K562 (cell line): ENCODE results near the gene NLRC3. TPM values are rescaled to one million over a fixed set of nuclear protein-coding genes. Genes with fewer than 3 reads are reported as not detected.

Experiments
- ADNP ChIP-seq: fragments of 200-800 bp; sonication (Bioruptor generic); IDR thresholded peaks from 2 replicates; pipeline ENCODE4 v1.6.1; 2016; ENCODE audit warnings: missing genetic modification characterization, missing compliant biosample characterization
- ARID3B ChIP-seq: fragments of 250-450 bp; sonication (Bioruptor Pico); IDR thresholded peaks from 2 replicates; pipeline ENCODE4 v1.4.0; 2020; ENCODE audit warnings: borderline replicate concordance
- COPS2 ChIP-seq: fragments of 450-650 bp; conservative IDR thresholded peaks from 2 replicates; pipeline ENCODE4 v1.6.1; 2016; ENCODE audit warnings: mild to moderate bottlenecking, moderate library complexity
- DACH1 ChIP-seq: fragments of 450-650 bp; IDR thresholded peaks from 2 replicates; pipeline ENCODE4 v1.6.1; 2018; ENCODE audit not compliant: partially characterized antibody
- DIDO1 ChIP-seq: fragments of 450-650 bp; IDR thresholded peaks from 2 replicates; pipeline ENCODE4 v1.6.1; 2016; ENCODE audit warnings: low read depth, missing biosample characterization, missing genetic modification characterization
- ELF1 ChIP-seq: fragments of 200-800 bp; sonication (Bioruptor generic); IDR thresholded peaks from 2 replicates; pipeline ENCODE4 v1.6.1; 2016; ENCODE audit warnings: missing genetic modification characterization, missing compliant biosample characterization
- ETV1 ChIP-seq: fragments of 450-650 bp; conservative IDR thresholded peaks from 2 replicates; pipeline ENCODE4 v1.6.1; 2016; ENCODE audit warnings: missing genetic modification characterization, control low read depth, low read depth, missing compliant biosample characterization
- KAT2B ChIP-seq: IDR thresholded peaks from one replicate; pipeline ENCODE4 v1.6.1; 2012; ENCODE audit warnings: low read depth, mild to moderate bottlenecking, control low read depth, inconsistent platforms, low read length, moderate library complexity
- MAFF ChIP-seq: IDR thresholded peaks from 2 replicates; pipeline ENCODE4 v1.6.1; 2012; ENCODE audit warnings: low read length, improper control_type of control experiment
- MTA2 ChIP-seq: fragments of 450-650 bp; IDR thresholded peaks from 2 replicates; pipeline ENCODE4 v1.6.1; 2016; ENCODE audit warnings: low read depth
- OTX1 ChIP-seq: fragments of 450-650 bp; formaldehyde crosslinking; IDR thresholded peaks from 2 replicates; pipeline ENCODE4 v1.4.0; 2022; ENCODE audit warnings: mild to moderate bottlenecking
- PTRF ChIP-seq: fragments of 450-650 bp; IDR thresholded peaks from 2 replicates; pipeline ENCODE4 v1.6.1; 2016; ENCODE audit warnings: mild to moderate bottlenecking, missing genetic modification characterization, missing compliant biosample characterization
- RCOR1 ChIP-seq, 2 experiments: IDR thresholded peaks; 2 replicates each; pipeline ENCODE4 v1.6.1; 2012; ENCODE audit warnings: low read depth in 2 of 2, low read length in 2 of 2, borderline replicate concordance in 1 of 2, improper control_type of control experiment in 1 of 2
- RFX1 ChIP-seq: fragments of 450-650 bp; IDR thresholded peaks from 2 replicates; pipeline ENCODE4 v1.6.1; 2016; ENCODE audit warnings: mild to moderate bottlenecking, moderate library complexity
- SREBF2 ChIP-seq: sonication (generic); formaldehyde crosslinking; IDR thresholded peaks from 2 replicates; pipeline ENCODE4 v1.4.0; 2020; ENCODE audit warnings: mild to moderate bottlenecking, missing genetic modification reagents
- SRF ChIP-seq, 2 experiments: fragments of 250-450, 450-650 bp in 1 of 2; sonication (Bioruptor Pico) in 1 of 2; sonication (generic) in 1 of 2; formaldehyde crosslinking; IDR thresholded peaks; 2 replicates each; pipeline versions ENCODE4 v1.5.0 to v1.5.1; 2020 to 2022; ENCODE audit warnings: mild to moderate bottlenecking in 1 of 2, missing genetic modification reagents in 1 of 2
- TRIM28 ChIP-seq: fragments of 450-650 bp; IDR thresholded peaks from 2 replicates; pipeline ENCODE4 v1.6.1; 2017
- XRCC3 ChIP-seq: fragments of 450-650 bp; IDR thresholded peaks from 2 replicates; pipeline ENCODE4 v1.6.1; 2017; ENCODE audit warnings: mild to moderate bottlenecking, moderate library complexity
- ZBTB8A ChIP-seq: fragments of 450-650 bp; IDR thresholded peaks from 2 replicates; pipeline ENCODE4 v1.6.1; 2018; ENCODE audit warnings: mild to moderate bottlenecking, moderate library complexity; ENCODE audit not compliant: partially characterized antibody
- ZFPM2 ChIP-seq: fragments of 250-450 bp; sonication (Bioruptor Pico); IDR thresholded peaks from 2 replicates; pipeline ENCODE4 v1.5.1; 2022; ENCODE audit warnings: mild to moderate bottlenecking
- ZNF24 ChIP-seq: fragments of 450-650 bp; IDR thresholded peaks from 2 replicates; pipeline ENCODE4 v1.6.1; 2016
- ZNF277 ChIP-seq: fragments of 250-450 bp; sonication (Bioruptor Pico); IDR thresholded peaks from 2 replicates; pipeline ENCODE4 v1.8.0; 2022; ENCODE audit warnings: inconsistent platforms, mild to moderate bottlenecking, moderate library complexity, borderline replicate concordance
- ZNF668 ChIP-seq: fragments of 250-450 bp; sonication (Bioruptor Pico); IDR thresholded peaks from 2 replicates; pipeline ENCODE4 v1.8.0; 2022; ENCODE audit warnings: mild to moderate bottlenecking, inconsistent platforms
- polyA plus RNA-seq, 8 experiments: library from polyadenylated mRNA; depleted of rRNA in 4 of 8; stranded (reverse) in 5 of 8; unstranded in 3 of 8; fragments of >200 nt; fragmentation: Nextera tagmentation in 2 of 8; fragmentation: Illumina TruSeq in 1 of 8; extraction: Ambion mirVana in 2 of 8; extraction: Trizol in 1 of 8; gene quantifications; 2 replicates each; pipeline versions ENCODE4 v1.2.1 to v1.2.3, GENCODE V29; 2011 to 2014; ENCODE audit warnings: inconsistent platforms in 1 of 8, missing spikeins in 1 of 8
- total RNA-seq, 7 experiments: library from RNA; depleted of rRNA in 6 of 7; stranded (reverse); fragments of >200 nt in 6 of 7; fragmentation: Illumina TruSeq in 2 of 7; extraction: Trizol in 2 of 7; gene quantifications; 2 replicates each; pipeline versions ENCODE4 v1.2.1 to v1.2.3, GENCODE V29; 2011 to 2021; ENCODE audit warnings: low replicate concordance in 1 of 7
- TF ChIP-seq, protein P1 (sequence below): sonication (generic); formaldehyde crosslinking; IDR thresholded peaks from 2 replicates; pipeline ENCODE4 v1.8.0; 2022; ENCODE audit warnings: mild to moderate bottlenecking, missing genetic modification reagents

The NLRC3 gene
- total and polyA plus RNA-seq, 9 of the 15 experiments (the other 6 are each of a cell fraction or from before 2014, with no cell fraction given) = 0.03 to 0.13 (median 0.03) TPM; not detected in 4

DNA sequence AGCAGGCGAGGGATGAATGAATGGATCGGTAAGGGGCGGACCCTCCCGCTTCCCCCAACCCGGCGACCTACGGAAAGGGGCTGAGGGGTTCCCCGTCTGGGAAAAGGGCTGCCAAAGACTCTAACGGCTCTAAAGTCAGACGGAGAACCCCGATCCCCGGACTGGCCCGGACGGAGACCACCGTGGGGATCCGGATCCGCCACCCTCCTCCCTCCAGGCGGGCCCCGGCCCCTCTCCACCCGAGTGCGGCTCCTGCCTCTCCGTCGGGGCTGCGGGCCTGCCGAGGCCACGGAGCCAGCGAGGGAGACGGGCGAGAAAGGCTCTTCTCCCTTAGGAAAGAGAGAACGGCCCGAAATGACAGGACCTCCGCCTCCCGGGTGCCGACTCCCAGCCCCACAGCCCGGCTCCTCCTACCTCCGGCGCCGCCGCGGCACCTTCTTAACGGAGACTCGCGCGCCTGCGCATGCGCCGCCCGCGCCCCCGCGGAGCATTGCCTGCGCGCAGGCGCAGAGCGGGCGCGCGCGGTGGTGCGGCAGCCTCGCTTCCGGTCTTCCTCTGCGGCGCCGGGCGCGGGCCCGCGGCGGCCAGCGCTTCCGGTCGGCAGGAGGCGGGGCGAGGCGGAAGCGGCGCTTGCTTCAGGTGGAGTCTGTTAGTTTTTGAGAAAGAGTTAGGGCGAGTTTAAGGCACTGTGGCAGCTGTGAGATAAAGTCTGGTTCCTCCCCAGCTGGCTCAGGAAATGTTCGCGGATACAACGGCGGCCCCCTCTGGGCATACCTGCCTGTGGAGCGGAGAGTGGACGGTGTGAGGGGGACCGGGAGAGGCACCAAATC, 34.2 kb upstream of the NLRC3 start, which contains the start of gene SLX4 (continued):
- no peak for TF ChIP-seq MAFF
- no peak for TF ChIP-seq ZBTB8A
- no peak for TF ChIP-seq PTRF (tag)
- no peak for TF ChIP-seq XRCC3
- no peak for TF ChIP-seq RFX1
- TF ChIP-seq ELF1 = peak; percentile 97
- TF ChIP-seq OTX1 (CRISPR knock-in tag) = peak; percentile 80
- no peak for TF ChIP-seq ZNF24
- no peak for TF ChIP-seq ZNF277
- TF ChIP-seq, protein P1, sequence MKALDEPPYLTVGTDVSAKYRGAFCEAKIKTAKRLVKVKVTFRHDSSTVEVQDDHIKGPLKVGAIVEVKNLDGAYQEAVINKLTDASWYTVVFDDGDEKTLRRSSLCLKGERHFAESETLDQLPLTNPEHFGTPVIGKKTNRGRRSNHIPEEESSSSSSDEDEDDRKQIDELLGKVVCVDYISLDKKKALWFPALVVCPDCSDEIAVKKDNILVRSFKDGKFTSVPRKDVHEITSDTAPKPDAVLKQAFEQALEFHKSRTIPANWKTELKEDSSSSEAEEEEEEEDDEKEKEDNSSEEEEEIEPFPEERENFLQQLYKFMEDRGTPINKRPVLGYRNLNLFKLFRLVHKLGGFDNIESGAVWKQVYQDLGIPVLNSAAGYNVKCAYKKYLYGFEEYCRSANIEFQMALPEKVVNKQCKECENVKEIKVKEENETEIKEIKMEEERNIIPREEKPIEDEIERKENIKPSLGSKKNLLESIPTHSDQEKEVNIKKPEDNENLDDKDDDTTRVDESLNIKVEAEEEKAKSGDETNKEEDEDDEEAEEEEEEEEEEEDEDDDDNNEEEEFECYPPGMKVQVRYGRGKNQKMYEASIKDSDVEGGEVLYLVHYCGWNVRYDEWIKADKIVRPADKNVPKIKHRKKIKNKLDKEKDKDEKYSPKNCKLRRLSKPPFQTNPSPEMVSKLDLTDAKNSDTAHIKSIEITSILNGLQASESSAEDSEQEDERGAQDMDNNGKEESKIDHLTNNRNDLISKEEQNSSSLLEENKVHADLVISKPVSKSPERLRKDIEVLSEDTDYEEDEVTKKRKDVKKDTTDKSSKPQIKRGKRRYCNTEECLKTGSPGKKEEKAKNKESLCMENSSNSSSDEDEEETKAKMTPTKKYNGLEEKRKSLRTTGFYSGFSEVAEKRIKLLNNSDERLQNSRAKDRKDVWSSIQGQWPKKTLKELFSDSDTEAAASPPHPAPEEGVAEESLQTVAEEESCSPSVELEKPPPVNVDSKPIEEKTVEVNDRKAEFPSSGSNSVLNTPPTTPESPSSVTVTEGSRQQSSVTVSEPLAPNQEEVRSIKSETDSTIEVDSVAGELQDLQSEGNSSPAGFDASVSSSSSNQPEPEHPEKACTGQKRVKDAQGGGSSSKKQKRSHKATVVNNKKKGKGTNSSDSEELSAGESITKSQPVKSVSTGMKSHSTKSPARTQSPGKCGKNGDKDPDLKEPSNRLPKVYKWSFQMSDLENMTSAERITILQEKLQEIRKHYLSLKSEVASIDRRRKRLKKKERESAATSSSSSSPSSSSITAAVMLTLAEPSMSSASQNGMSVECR (CRISPR knock-in tag) = no peak; the same call in 1 of the 2 replicates
- no peak for TF ChIP-seq SRF (CRISPR knock-in tag; IDR thresholded peaks at IDR 0.05)
- TF ChIP-seq DACH1 = peak; percentile 37
- no peak for TF ChIP-seq RCOR1 (IDR thresholded peaks at IDR 0.05; ENCODE audit: borderline replicate concordance in 1 of 2, low read depth in 2 of 2, low read length in 2 of 2)
- no peak for TF ChIP-seq KAT2B
- TF ChIP-seq COPS2 = no peak
- no peak for TF ChIP-seq ETV1
- no peak for TF ChIP-seq SREBF2 (CRISPR knock-in tag)
- no peak for TF ChIP-seq ADNP (tag)
- no peak for TF ChIP-seq MTA2
- TF ChIP-seq ARID3B (CRISPR knock-in tag) = no peak
- TF ChIP-seq ZNF668 (CRISPR knock-in tag) = no peak
- TF ChIP-seq ZFPM2 (CRISPR knock-in tag) = no peak
- no peak for TF ChIP-seq DIDO1 (tag)
- no peak for TF ChIP-seq TRIM28
